K562 (cell line): ENCODE results near the gene HRC. TPM values are rescaled to one million over a fixed set of nuclear protein-coding genes. Genes with fewer than 3 reads are reported as not detected.

Experiments
- CBX3 ChIP-seq, 2 experiments: IDR thresholded peaks; 1 replicate in 1 of 2; 2 replicates in 1 of 2; pipeline ENCODE4 v1.6.1; 2012; ENCODE audit warnings: inconsistent platforms in 2 of 2, low read length in 2 of 2, borderline replicate concordance in 1 of 2, control low read depth in 1 of 2
- DMBX1 ChIP-seq: fragments of 250-450 bp; sonication (Bioruptor Pico); IDR thresholded peaks from 2 replicates; pipeline ENCODE4 v1.8.0; 2022; ENCODE audit warnings: inconsistent platforms, mild to moderate bottlenecking, moderate library complexity, borderline replicate concordance
- EGR1 ChIP-seq: fragments of 450-650 bp; conservative IDR thresholded peaks from 2 replicates; pipeline ENCODE4 v1.6.1; 2017; ENCODE audit warnings: mild to moderate bottlenecking
- EP300 ChIP-seq: IDR thresholded peaks from 2 replicates; pipeline ENCODE4 v1.6.1; 2012; ENCODE audit warnings: low read length, improper control_type of control experiment
- IFI16 ChIP-seq: fragments of 250-450 bp; sonication (Bioruptor Pico); IDR thresholded peaks from 2 replicates; pipeline ENCODE4 v2.1.2; 2022; ENCODE audit warnings: mild to moderate bottlenecking, inconsistent platforms
- TAF7 ChIP-seq: fragments of 450-650 bp; IDR thresholded peaks from 2 replicates; pipeline ENCODE4 v1.6.1; 2016; ENCODE audit warnings: missing genetic modification characterization, missing compliant biosample characterization
- TAF9B ChIP-seq: fragments of 450-650 bp; IDR thresholded peaks from 2 replicates; pipeline ENCODE4 v1.6.1; 2018; ENCODE audit warnings: mild to moderate bottlenecking; ENCODE audit not compliant: partially characterized antibody
- ZFP30 ChIP-seq: fragments of 250-450 bp; sonication (Bioruptor Pico); IDR thresholded peaks from 2 replicates; pipeline ENCODE4 v1.8.0; 2022; ENCODE audit warnings: moderate library complexity, mild to moderate bottlenecking, inconsistent platforms, borderline replicate concordance
- ZKSCAN3 ChIP-seq: fragments of 250-450 bp; sonication (Bioruptor Pico); IDR thresholded peaks from 2 replicates; pipeline ENCODE4 v1.4.0; 2020
- ZNF75A ChIP-seq: fragments of 450-650 bp; formaldehyde crosslinking; IDR thresholded peaks from 2 replicates; pipeline ENCODE4 v1.4.0; 2020; ENCODE audit warnings: mild to moderate bottlenecking
- ZNF79 ChIP-seq: fragments of 250-450 bp; sonication (Bioruptor Pico); IDR thresholded peaks from 2 replicates; pipeline ENCODE4 v1.4.0; 2020; ENCODE audit warnings: low read depth, mild to moderate bottlenecking, moderate library complexity
- ZSCAN32 ChIP-seq: fragments of 450-650 bp; formaldehyde crosslinking; IDR thresholded peaks from 2 replicates; pipeline ENCODE4 v1.4.0; 2020; ENCODE audit warnings: mild to moderate bottlenecking, moderate library complexity
- polyA plus RNA-seq, 8 experiments: library from polyadenylated mRNA; depleted of rRNA in 4 of 8; stranded (reverse) in 5 of 8; unstranded in 3 of 8; fragments of >200 nt; fragmentation: Nextera tagmentation in 2 of 8; fragmentation: Illumina TruSeq in 1 of 8; extraction: Ambion mirVana in 2 of 8; extraction: Trizol in 1 of 8; gene quantifications; 2 replicates each; pipeline versions ENCODE4 v1.2.1 to v1.2.3, GENCODE V29; 2011 to 2014; ENCODE audit warnings: inconsistent platforms in 1 of 8, missing spikeins in 1 of 8
- total RNA-seq, 7 experiments: library from RNA; depleted of rRNA in 6 of 7; stranded (reverse); fragments of >200 nt in 6 of 7; fragmentation: Illumina TruSeq in 2 of 7; extraction: Trizol in 2 of 7; gene quantifications; 2 replicates each; pipeline versions ENCODE4 v1.2.1 to v1.2.3, GENCODE V29; 2011 to 2021; ENCODE audit warnings: low replicate concordance in 1 of 7
- TF ChIP-seq, protein P1 (sequence below), 2 experiments: fragments of 450-650 bp; IDR thresholded peaks; 2 replicates each; pipeline ENCODE4 v1.6.1; 2016; ENCODE audit warnings: mild to moderate bottlenecking in 2 of 2, borderline replicate concordance in 1 of 2, low read depth in 1 of 2, moderate library complexity in 1 of 2
- TF ChIP-seq, protein P2 (sequence below): fragments of 200-400 bp; formaldehyde crosslinking; IDR thresholded peaks from 2 replicates; pipeline ENCODE4 v1.6.1; 2017; ENCODE audit warnings: mild to moderate bottlenecking, low read depth, low read length, moderate library complexity
- TF ChIP-seq, protein P3 (sequence below): fragments of 450-650 bp; formaldehyde crosslinking; IDR thresholded peaks from 2 replicates; pipeline ENCODE4 v1.4.0; 2020; ENCODE audit warnings: mild to moderate bottlenecking, moderate library complexity

The HRC gene
- total and polyA plus RNA-seq, 9 of the 15 experiments (the other 6 are each of a cell fraction or from before 2014, with no cell fraction given) = 0.66 to 18.7 (median 13.1) TPM

DNA sequence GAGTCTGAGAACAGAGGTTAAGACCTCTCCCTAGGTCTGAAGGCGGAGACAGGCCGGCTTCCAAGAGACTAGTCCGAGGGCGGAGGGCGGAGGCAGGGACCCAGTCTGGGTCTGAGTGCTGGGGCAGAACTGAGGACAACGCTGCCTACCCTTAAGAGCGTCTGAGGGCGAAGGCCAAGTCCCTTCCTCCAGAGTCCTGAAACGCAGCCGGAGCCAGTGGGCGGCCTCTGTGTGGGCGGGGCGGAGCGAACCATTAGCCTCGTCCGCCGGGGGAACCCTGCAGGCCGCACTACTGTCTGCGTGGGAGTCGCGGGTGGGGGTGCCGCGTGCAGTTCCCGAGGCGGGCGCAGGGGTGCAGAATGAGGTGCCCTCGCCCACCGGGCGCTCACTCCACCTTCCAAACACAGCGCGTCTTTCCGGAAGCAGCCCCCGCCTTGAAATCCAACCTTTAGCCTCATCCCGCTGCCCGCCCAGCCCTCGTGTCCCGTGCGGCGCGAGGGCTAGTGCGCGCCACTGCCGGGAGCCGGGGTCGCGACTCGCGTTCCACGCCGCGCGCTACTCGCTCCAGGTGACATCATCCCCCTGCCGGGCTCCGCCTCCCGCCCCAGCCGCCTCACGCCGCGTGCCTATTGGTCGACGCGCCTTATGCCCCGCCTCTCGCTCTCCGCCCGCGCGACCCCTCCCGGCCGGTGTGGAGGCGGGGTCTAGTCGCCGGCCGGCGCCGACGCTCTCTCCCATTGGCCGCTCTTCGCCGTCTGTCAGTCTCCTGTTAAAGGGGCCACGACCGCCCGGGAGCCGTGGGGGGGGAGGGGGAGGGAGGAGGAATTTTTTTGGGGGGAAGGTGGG is 36.4 kb downstream of the HRC start, which contains the start of gene C19orf73 (continued):
- TF ChIP-seq, protein P1, sequence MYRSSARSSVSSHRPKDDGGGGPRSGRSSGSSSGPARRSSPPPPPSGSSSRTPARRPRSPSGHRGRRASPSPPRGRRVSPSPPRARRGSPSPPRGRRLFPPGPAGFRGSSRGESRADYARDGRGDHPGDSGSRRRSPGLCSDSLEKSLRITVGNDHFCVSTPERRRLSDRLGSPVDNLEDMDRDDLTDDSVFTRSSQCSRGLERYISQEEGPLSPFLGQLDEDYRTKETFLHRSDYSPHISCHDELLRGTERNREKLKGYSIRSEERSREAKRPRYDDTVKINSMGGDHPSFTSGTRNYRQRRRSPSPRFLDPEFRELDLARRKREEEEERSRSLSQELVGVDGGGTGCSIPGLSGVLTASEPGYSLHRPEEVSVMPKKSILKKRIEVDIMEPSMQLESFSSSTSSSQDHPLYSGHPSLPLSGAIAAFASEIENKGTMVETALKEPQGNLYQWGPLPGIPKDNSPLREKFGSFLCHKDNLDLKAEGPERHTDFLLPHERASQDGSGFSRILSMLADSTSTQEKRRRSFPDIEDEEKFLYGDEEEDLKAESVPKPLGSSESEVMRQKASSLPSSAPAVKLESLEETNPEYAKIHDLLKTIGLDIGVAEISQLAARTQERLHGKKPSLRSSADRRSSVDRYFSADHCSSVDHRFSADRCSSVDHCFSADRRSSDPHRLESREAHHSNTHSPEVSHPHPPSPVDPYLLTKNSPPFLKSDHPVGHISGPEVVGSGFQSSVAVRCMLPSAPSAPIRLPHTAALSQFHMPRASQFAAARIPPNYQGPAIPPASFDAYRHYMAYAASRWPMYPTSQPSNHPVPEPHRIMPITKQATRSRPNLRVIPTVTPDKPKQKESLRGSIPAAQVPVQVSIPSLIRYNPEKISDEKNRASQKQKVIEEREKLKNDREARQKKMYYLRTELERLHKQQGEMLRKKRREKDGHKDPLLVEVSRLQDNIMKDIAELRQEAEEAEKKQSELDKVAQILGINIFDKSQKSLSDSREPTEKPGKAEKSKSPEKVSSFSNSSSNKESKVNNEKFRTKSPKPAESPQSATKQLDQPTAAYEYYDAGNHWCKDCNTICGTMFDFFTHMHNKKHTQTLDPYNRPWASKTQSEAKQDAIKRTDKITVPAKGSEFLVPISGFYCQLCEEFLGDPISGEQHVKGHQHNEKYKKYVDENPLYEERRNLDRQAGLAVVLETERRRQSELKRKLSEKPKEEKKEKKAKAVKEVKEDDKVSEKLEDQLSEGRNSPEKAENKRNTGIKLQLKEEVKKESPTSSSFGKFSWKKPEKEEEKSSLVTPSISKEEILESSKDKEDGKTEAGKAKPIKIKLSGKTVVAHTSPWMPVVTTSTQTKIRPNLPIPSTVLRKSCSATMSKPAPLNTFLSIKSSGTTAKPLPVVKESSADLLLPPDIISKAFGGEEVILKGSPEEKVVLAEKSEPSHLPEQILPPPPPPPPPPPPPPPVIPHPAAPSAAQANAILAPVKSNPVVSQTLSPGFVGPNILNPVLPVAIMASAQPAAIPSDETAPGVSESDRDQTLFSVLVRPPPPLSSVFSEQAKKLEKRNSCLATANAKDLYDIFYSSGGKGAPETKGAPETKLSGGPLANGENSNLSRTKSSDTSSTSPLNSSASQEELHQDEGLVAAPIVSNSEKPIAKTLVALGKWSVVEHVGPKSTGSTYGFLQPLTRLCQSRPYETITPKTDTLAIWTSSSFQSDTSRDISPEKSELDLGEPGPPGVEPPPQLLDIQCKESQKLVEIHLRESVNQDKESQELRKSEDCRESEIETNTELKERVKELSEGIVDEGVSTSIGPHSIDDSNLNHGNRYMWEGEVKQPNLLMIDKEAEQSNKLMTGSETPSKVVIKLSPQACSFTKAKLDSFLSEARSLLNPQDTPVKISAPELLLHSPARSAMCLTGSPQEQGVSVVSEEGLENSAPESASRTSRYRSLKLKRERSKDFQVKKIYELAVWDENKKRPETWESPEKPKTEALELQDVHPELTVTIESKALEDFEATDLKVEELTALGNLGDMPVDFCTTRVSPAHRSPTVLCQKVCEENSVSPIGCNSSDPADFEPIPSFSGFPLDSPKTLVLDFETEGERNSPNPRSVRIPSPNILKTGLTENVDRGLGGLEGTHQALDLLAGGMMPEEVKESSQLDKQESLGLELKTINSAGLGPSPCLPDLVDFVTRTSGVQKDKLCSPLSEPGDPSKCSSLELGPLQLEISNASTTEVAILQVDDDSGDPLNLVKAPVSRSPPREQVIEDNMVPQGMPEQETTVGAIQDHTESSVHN (IDR thresholded peaks at IDR 0.05; ENCODE audit: borderline replicate concordance in 1 of 2, low read depth in 1 of 2) = no peak
- TF ChIP-seq ZSCAN32 (CRISPR knock-in tag) (no peak), ZKSCAN3 (CRISPR knock-in tag) (no peak), IFI16 (CRISPR knock-in tag) (no peak), TAF9B (no peak), ZNF75A (CRISPR knock-in tag) (no peak), EGR1 (peak; percentile 99), ZFP30 (CRISPR knock-in tag) (no peak), ZNF79 (CRISPR knock-in tag) (no peak), DMBX1 (CRISPR knock-in tag) (0 out of 2 replicates have a peak, but pooled peaks have one; percentile 69), EP300 (no peak), CBX3 (IDR thresholded peaks at IDR 0.05; ENCODE audit: borderline replicate concordance in 1 of 2, low read length in 2 of 2) (peak in 1 of 2 experiments; percentile 57; a peak in 1 of 3 replicates), TAF7 (tag) (peak; percentile 7; the same call in 1 of the 2 replicates)
- TF ChIP-seq, protein P2, sequence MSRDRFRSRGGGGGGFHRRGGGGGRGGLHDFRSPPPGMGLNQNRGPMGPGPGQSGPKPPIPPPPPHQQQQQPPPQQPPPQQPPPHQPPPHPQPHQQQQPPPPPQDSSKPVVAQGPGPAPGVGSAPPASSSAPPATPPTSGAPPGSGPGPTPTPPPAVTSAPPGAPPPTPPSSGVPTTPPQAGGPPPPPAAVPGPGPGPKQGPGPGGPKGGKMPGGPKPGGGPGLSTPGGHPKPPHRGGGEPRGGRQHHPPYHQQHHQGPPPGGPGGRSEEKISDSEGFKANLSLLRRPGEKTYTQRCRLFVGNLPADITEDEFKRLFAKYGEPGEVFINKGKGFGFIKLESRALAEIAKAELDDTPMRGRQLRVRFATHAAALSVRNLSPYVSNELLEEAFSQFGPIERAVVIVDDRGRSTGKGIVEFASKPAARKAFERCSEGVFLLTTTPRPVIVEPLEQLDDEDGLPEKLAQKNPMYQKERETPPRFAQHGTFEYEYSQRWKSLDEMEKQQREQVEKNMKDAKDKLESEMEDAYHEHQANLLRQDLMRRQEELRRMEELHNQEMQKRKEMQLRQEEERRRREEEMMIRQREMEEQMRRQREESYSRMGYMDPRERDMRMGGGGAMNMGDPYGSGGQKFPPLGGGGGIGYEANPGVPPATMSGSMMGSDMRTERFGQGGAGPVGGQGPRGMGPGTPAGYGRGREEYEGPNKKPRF = no peak
- TF ChIP-seq, protein P3, sequence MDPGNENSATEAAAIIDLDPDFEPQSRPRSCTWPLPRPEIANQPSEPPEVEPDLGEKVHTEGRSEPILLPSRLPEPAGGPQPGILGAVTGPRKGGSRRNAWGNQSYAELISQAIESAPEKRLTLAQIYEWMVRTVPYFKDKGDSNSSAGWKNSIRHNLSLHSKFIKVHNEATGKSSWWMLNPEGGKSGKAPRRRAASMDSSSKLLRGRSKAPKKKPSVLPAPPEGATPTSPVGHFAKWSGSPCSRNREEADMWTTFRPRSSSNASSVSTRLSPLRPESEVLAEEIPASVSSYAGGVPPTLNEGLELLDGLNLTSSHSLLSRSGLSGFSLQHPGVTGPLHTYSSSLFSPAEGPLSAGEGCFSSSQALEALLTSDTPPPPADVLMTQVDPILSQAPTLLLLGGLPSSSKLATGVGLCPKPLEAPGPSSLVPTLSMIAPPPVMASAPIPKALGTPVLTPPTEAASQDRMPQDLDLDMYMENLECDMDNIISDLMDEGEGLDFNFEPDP (CRISPR knock-in tag) = no peak
